ENCODE measurements around the gene NHLH1.

The NHLH1 gene

DNA sequence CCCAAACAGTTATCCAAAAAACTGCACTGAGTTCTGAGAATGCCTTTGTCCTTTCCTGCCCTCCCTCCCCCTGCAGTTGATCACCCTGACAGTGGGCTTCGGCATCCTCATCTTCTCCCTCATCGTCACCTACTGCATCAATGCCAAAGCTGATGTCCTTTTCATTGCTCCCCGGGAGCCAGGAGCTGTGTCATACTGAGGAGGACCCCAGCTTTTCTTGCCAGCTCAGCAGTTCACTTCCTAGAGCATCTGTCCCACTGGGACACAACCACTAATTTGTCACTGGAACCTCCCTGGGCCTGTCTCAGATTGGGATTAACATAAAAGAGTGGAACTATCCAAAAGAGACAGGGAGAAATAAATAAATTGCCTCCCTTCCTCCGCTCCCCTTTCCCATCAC lies 8.8 kb upstream of the NHLH1 start:
- no peak for DNase-seq (ENCODE audit: low read depth in 2 of 3, low spot score in 1 of 3)

DNA sequence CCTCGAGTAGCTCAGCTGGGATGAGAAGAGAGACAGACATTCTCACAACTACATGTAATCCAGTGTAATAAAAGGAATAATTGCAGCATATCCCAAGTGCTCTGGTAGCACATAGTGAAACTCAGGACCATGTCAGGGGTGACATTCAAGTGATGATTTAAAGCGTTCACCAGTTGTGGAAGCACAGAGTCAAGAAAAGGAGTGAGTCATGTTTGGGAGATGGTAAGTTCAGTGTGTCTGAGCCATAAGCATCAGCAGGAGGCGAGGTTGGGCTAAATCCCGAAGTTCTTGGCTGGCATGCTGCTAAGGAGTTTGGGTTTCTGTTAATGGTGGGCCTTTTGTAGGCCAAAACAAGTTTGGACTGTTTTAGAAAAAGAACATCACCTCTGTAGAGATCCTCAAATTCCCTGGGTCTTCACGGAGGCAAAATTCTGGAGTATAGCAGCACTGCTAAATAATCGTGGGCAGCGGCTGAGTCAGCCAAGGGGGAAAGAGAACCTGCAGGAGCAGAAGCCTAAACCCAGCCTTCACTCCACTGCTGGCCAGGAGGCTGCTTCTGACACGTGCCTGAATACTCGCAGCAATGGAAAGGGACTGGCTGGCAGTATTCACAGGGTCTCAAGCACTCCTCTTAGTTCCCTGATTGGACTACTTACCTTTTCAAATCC lies 7.2 kb upstream of the NHLH1 start:
- DNase-seq (ENCODE audit: low read depth in 2 of 3, low spot score in 1 of 3): no peak

DNA sequence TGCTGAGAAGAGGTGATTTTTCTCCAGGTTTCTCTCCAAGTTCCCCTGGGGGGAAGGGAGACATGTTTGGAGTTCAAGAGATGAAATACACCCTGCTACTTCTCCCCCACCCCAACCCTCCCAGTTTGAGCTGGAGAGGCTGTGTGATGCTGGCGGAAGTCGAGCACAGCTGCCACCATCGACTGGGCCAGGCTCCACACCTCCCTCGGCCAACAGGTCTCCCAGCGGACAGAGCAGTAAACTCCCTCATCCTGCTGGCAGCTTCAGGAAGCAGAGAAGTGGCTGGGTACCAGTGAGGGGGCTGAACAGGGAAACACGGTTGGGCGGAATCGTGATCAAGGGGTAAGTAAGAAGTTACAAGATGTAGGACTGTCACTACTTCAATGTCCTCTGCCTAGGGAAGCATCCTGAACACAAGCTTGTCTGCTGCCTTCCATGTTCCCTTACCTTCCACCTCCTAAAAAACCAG lies 6.6 kb upstream of the NHLH1 start:
- no peak for DNase-seq (ENCODE audit: low read depth in 2 of 3, low spot score in 1 of 3)

DNA sequence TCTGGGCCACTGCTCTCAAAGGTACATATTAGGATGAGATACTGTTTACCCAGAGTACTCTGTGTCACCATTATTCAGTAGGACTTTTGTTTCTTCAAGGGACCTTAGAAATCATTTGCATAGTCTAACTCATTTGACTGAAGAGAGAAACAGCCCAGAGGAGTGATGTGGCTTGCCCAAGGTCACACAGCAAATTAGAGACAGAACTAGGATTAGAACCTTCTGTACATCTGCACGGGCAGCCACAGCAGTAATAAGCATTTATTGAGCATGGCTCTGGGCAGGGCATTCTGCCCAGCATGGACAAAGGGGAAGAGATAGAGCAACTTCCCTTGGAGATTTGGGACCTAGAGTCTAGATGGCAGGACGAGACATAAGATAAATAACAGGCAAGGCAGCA lies 5.7 kb upstream of the NHLH1 start:
- DNase-seq (ENCODE audit: low read depth in 2 of 3, low spot score in 1 of 3): no peak

DNA sequence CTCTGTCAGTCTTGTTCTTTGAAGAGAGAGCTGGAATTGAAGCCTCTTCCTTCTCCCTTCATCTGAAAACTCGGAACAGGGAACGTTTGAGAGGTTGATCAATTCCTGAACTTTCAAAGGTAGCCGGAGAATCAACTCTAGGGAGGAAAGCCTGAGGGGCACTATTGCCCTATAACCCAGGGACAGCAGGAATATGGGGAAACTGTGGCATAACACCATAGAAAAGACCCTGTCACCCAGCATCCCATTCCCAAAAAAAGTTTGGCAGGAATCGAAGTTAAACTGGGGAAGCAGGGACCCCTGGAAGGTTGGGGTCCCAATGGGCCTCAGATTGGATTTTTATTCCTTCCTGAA lies 5.1 kb upstream of the NHLH1 start:
- DNase-seq (ENCODE audit: low read depth in 2 of 3, low spot score in 1 of 3): no peak

DNA sequence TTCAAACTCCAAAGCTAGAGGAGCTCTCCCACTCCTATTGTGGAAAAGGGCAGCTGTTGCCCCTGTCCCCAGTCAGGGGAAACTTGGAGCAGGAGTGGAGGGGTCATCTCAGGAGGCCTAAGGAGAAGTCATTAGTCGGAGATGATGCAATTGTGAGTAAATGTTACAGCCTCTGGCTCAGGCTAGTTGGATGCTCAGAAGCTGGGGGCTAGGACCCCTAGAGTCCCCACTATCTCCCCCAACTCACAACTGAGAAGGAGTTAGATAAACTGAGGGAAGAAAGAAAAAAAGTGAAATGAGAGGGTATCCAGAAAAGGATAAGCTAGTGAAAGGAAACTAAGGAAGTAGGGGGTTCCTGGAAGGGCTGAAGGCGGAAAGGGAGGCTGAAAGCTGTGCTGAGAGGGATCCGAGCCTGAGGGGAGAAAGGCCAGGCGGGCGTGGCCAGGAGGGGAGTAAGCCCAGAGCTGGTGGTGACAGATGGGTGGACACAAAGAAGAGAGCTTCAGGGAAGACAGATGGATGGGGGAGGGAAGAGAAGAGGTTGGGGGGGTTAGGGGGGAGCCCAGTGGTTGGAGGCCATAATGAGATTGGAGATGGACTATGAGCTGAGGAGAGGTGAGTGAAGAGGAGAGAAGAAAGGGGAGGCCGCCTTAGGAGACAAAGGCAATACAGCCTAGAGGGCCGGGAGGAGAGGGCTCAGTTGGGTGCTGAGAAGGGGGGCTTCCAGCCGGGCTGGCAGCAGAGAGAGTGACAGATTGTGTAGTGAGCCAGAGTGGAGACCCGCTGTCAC lies 4.5 kb upstream of the NHLH1 start:
- DNase-seq (ENCODE audit: low read depth in 2 of 3, low spot score in 1 of 3): no peak

DNA sequence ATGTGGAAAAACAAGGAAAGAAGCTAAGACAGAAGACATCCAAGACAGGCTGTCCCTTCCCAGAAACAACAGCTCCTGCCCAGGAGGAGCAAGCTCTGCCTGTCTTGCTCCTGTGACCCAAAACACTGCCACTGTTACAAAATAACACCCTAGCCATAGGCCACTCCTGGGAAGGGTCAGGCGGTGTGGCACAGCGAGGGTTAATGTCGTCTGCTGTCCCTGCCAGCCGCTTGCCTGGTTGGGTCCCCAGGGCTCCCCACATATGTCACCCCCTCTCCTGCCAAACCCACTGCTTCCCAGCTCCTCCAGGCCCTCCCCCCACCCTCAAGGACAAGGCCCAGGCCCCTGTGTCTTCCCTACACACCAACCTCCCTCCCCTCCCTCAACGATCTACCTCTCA lies 3.9 kb upstream of the NHLH1 start:
- no peak for DNase-seq (ENCODE audit: low read depth in 2 of 3, low spot score in 1 of 3)

DNA sequence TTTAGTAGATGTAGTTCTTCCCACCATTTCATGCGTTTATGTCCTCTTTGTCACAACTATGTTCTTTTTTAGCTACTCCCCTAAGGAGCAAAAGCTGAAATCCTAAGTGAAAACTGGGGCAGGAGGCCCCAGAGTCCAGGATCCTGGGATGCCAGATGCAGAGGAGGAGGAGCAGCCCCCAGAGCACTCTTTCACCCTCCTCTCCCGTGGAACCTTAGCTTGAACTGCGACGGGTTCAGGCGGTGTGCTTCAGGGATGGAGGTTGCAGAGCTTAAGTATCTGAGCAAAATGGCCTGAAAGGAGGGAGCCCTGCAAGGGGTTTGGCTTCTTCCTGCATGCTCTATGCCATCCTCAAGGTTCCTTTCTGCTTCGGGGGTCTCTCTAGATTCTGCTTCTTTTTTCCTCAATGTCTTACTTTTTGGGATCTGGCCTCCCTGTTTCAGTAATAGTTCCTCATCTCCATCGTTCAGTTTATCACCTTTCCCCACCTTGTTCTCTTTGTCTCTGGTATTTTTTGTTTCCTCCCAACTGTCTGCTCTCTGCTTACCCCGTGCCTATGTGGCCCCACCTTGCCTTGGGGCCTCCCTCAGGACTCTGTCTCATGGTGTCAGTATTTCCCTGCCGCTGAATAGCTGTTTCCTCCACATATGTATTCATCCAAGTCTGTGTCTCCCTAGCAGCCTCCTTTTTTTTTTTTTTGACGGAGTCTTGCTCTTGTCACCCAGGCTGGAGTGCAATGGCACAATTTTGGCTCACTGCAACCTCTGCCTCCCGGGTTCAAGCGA lies 2.7 kb upstream of the NHLH1 start:
- no peak for DNase-seq (ENCODE audit: low read depth in 2 of 3, low spot score in 1 of 3)

DNA sequence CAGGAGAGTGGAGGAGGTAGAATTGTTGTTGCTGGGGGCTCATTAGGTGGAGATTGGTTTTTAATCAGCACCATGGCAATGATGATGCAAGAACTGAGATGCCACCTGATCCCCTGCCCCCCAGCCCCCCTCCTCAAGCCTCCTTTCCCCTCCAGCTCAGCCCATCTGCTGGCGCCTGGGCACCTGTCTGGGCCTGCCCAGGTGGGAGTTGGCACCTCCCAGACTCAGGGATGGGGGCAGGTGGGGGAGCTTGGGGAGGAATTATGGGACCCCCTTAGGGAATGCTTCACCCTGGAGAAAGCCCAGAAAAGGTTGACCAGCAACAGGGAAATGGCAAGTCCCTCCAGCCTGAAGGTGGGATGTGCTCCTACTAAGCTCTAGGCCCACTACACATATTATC lies 1.5 kb upstream of the NHLH1 start:
- DNase-seq (ENCODE audit: low read depth in 2 of 3, low spot score in 1 of 3): no peak

DNA sequence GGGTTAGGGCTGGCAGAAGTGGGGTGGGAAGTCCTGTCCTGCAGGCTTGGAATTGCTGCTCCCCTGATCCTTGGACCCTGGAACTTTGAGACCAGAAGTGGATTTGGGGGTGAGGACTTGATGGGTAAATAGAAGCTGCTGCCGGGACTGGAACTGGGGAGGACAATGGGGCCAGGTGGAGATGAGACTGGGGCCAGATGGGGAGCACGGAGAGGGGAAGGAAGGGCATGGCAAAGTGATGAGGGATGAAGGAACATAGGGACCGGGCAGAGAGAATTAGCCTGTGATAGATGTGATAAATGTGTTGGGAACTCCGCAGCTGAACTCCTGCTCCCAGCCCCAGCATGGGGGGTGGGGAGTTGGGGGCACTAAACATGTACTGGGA lies 637 bp downstream of the NHLH1 start:
- DNase-seq (ENCODE audit: low read depth in 2 of 3, low spot score in 1 of 3): no peak

DNA sequence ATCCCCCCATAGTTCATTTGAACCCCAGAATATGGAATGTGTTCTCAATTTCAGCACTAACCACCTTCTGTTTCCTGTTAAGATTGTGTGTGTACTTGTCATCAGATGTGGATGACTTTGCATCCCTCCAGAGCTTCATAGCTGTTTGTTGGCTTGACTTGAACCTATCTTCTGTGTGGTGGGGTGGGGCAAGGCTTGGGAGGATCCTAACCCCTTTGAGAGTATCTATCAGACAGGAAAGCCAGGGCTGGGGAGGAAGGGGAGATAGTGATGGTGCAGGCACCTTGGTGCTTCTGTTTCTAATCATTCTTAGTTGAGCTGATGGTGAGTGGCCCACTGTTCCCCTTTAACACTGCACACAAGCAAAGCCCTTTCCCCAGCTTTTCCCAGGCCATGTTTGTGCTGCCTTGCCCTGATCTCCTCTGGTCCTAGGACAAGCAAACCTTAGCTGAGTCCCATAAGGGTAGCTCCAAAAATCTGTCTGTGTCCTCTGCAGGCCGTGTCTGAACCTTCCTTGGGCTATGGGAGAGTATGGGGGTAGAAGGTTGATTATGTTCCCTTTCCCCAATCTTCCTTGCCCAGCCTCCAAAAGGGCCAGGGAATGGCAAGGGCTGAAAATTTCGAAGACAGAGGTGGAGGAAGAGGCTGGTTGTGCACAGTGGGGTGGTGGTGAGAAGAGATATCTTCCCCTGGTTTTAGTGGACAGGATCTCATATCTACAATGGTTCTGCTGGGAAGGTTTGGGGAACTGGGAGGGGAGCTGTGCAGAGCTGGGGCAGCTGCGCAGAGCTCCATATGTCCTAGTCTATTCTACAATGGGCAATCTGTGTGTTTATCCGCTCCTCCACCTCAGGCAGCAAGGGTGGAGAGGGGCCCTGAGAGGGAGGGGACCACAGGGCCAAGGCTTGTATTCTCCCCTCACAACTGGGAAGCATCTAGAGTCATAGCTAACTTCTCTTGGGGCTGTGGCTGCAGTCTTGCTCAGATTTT lies 1.4 kb downstream of the NHLH1 start:
- DNase-seq (ENCODE audit: low read depth in 2 of 3, low spot score in 1 of 3): no peak

DNA sequence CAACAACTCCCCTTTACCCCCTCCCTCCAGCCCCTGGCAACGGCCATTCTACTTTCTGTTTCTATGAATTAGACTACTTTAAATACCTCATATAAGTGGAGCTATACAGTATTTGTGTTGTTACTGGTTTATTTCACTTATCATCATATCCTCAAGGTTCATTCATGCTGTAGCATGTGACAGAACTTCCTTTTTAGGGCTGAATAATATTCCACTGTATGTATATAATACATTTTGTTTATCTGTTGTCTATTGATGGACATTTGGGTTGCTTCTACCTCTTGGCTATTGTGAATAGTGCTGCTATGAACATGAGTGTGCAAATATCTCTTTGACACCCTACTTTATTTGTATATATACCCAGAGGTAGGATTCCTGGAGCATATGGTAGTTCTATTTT lies 2.2 kb downstream of the NHLH1 start:
- DNase-seq (ENCODE audit: low read depth in 2 of 3, low spot score in 1 of 3): no peak

DNA sequence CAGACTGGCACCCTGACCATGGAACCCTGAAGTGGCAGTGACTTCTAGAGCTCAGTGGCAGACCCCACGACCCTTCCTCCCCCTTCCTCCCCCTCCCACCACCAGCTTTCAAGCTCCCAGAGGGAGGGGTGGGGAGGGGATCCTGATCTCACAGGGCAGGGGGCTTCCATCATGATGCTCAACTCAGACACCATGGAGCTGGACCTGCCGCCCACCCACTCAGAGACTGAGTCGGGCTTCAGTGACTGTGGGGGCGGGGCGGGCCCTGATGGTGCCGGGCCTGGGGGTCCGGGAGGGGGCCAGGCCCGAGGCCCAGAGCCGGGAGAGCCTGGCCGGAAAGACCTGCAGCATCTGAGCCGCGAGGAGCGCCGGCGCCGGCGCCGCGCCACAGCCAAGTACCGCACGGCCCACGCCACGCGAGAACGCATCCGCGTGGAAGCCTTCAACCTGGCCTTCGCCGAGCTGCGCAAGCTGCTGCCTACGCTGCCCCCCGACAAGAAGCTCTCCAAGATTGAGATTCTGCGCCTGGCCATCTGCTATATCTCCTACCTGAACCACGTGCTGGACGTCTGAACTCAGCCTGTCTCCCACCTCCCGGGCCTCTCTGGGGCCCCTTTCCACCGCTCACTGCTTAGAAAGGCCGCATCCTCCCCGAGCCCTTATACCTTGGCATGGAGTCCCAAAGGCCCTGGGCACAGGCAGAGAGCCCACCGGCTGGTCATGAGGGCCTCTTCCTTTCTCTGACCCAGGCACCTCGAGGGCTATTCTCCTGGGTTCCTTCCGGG lies 3.9 kb downstream of the NHLH1 start:
- no peak for DNase-seq (ENCODE audit: low read depth in 2 of 3, low spot score in 1 of 3)

DNA sequence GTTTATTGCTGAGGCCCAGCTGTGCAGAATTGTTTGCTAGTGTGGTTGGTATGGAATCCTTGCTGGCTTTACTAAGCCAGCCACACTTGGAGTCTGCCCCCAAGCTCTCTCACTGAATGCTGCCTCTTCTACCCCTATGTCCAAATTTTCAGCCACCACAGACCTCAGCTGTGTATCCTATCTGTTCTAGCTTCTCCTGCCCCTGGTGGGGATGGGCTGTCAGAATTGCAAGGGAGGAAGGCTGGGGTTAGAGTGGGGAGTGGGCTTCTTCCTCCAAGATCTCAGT lies 4.4 kb downstream of the NHLH1 start:
- DNase-seq (ENCODE audit: low read depth in 2 of 3, low spot score in 1 of 3): no peak

DNA sequence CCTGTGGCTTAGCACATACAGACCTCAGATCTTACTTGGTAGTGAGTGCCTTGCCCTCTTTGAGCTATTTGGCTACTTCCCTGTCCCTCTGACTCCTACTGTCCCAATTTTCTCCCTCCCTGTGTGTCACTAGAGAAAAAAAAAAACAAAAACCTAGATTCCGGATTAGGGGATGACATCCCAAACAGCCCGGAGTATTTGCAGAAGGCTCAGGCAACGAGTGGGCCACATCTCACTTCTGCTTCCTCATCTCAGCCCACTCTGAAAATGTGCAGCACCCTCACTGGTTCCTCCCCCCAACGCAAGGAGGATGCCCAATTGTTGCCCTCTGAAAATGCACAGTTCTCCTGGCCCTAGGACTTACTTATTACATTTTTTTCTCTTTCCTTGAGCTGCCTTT lies 4.9 kb downstream of the NHLH1 start:
- no peak for DNase-seq (ENCODE audit: low read depth in 2 of 3, low spot score in 1 of 3)

DNA sequence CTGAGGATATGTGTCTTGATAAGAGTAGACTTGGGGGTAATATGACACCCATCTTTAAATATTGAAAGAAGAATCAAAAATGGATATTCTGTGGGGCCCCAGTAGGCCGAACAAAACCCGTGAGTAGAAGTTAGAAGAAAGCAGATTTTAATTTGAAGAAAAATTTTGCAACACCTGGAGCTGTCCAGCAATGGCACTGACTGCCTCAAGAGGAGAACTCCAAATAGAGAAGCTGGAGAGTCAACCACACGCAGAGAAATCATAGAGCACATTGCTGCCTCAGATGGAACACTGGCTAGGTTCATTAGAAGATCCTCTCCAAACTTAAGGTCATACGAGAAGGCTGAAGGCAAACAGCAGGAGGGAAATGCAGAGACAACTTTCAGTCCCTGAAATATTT lies 6.8 kb downstream of the NHLH1 start:
- DNase-seq (ENCODE audit: low read depth in 2 of 3, low spot score in 1 of 3): no peak

DNA sequence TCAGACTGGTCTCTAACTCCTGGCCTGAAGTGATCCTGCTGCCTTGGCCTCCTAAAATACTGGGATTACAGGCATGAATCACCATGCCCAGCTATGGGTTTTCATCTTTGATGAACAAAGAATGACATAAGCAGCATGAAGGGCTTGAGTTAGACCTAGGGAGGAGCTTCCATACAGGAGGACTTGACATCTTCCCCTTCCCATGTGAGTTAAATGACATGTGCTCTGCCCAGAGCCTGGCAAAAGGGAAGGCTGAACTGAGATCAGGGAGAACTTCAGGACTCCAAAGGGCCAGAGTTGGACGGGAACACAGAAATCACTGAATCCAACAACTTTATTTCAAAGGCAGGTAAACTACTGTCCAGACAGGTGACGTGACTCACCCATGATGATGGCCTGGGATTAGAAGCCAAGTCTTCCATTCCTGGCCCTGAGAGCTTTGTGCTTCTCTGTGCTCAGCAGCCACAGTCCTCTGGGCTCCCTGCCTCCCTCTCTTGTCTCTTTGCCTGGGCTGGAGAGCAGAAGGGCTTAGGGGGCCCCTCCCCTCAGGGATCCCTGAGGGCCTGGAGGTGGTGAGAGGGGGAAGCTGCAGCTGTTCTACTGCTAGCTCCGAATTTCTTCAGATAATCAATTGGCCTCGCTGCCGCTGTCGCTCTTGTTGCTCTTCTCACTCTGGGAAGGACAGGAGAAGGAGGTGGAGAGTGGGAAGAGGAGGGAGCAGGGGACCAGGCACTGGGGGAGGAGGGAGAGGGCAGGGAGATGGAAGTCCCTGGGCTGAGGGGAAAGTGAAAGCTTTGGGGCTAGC lies 7.6 kb downstream of the NHLH1 start:
- DNase-seq (ENCODE audit: low read depth in 2 of 3, low spot score in 1 of 3): no peak

DNA sequence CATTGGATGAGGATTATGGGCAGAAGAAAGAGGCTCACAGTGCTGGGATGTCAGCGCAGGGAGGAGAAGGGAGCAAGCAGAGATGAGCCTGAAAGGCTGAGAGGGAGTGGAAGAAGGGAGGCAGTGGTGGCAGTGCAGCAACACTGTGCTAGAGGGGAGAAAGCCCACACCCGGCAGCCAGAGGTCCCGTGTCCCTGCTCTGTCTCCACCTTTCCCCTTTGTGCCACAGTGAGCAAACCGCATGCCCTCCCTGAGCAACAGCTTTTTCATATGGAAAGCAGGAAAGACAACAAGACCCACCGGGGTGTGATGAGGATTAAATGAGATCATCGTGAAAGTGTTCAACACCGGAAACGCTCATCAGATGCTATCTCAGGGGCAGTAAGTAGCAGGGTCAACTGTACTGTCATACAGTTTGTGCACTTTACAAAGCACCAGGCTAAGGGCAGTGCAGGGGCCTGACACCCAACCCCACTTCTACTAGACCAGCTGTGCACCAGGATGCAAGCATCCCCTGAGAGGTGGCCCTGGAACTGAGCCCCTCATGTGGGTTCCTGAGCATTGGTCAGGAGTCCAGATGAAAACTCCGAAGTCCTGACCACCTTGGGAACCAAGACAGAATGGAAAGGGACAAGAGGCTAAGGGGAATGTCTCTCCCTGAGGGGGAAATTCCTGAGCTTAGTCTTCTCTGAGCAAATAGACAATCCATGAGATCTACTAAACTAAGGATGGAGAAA lies 9.1 kb downstream of the NHLH1 start:
- DNase-seq (ENCODE audit: low read depth in 2 of 3, low spot score in 1 of 3): no peak

Measured in stimulated activated CD4-positive, alpha-beta T cell treated with anti-CD3 and anti-CD28 coated beads, Interleukin-12 subunit alpha, Interleukin-12 subunit beta, amount 100 ng/mL, for 48 hours (primary cell).